ENCODE data around the gene ATRNL1.
"Not testable (repeated sequence)": the region's sequence is repeated elsewhere in the genome, so short reads cannot be mapped to it uniquely, and the experiment has no call there.

Gene ATRNL1

GRCh38 chr10:115417585-115418265 lies 324.6 kb downstream of the ATRNL1 start:
- DNase-seq (ENCODE audit: low spot score), result no peak

GRCh38 chr10:115422624-115423023 lies 329.5 kb downstream of the ATRNL1 start:
- no peak for DNase-seq (ENCODE audit: low spot score)

GRCh38 chr10:115427611-115428010 lies 334.4 kb downstream of the ATRNL1 start:
- DNase-seq (ENCODE audit: low spot score), result no peak

- DNase-seq (ENCODE audit: low spot score), result no peak
Measured at GRCh38 chr10:115432188-115432819, 339.1 kb downstream of the ATRNL1 start.

- DNase-seq (ENCODE audit: low spot score), result no peak
Measured at GRCh38 chr10:115436999-115437398, 343.8 kb downstream of the ATRNL1 start.

- DNase-seq (ENCODE audit: low spot score), result no peak
Measured at GRCh38 chr10:115441907-115442545, 348.9 kb downstream of the ATRNL1 start.

- DNase-seq (ENCODE audit: low spot score), result no peak
Measured at GRCh38 chr10:115456812-115457211, 363.6 kb downstream of the ATRNL1 start.

GRCh38 chr10:115483294-115483693 lies 390.1 kb downstream of the ATRNL1 start:
- DNase-seq (ENCODE audit: low spot score), result no peak

GRCh38 chr10:115491526-115492140 lies 398.5 kb downstream of the ATRNL1 start:
- DNase-seq (ENCODE audit: low spot score), result no peak

GRCh38 chr10:115503546-115503945 lies 410.4 kb downstream of the ATRNL1 start:
- no peak for DNase-seq (ENCODE audit: low spot score)

GRCh38 chr10:115514895-115515294 lies 421.7 kb downstream of the ATRNL1 start:
- DNase-seq (ENCODE audit: low spot score), result no peak

- DNase-seq (ENCODE audit: low spot score), result no peak
Measured at GRCh38 chr10:115525141-115525540, 432.0 kb downstream of the ATRNL1 start.

GRCh38 chr10:115527682-115528081 lies 434.5 kb downstream of the ATRNL1 start:
- not testable (repeated sequence) for DNase-seq (ENCODE audit: low spot score)

- DNase-seq (ENCODE audit: low spot score), result not testable (repeated sequence)
Measured at GRCh38 chr10:115536401-115536800, 443.2 kb downstream of the ATRNL1 start.

- no peak for DNase-seq (ENCODE audit: low spot score)
Measured at GRCh38 chr10:115539142-115539762, 446.1 kb downstream of the ATRNL1 start.

GRCh38 chr10:115555887-115556402 lies 462.8 kb downstream of the ATRNL1 start:
- DNase-seq (ENCODE audit: low spot score), result no peak

GRCh38 chr10:115558252-115558651 lies 465.1 kb downstream of the ATRNL1 start:
- DNase-seq (ENCODE audit: low spot score), result no peak

- DNase-seq (ENCODE audit: low spot score), result no peak
Measured at GRCh38 chr10:115566867-115567266, 473.7 kb downstream of the ATRNL1 start.

GRCh38 chr10:115572740-115573455 lies 479.7 kb downstream of the ATRNL1 start:
- no peak for DNase-seq (ENCODE audit: low spot score)

- DNase-seq (ENCODE audit: low spot score), result no peak
Measured at GRCh38 chr10:115580239-115580638, 487.1 kb downstream of the ATRNL1 start.

- no peak for DNase-seq (ENCODE audit: low spot score)
Measured at GRCh38 chr10:115593060-115593459, 499.9 kb downstream of the ATRNL1 start.
